GM20000 (cell line): ENCODE measurements around the gene UNC5B.
"Not testable (repeated sequence)": the region's sequence is repeated elsewhere in the genome, so short reads cannot be mapped to it uniquely, and the experiment has no call there.

Source experiments
- DNase-seq: peaks from one replicate; pipeline ENCODE4 v3.0.0; 2012; ENCODE audit warnings: low spot score
- CTCF ChIP-seq: IDR thresholded peaks from 2 replicates; pipeline ENCODE4 v1.5.1; 2012; ENCODE audit warnings: mild to moderate bottlenecking, control low read depth; ENCODE audit errors: extremely low read depth, missing control alignments

The UNC5B gene

GRCh38 chr10:71218046-71218650 is 5.8 kb downstream of the UNC5B start:
- no peak for TF ChIP-seq CTCF
- DNase-seq = no peak

- TF ChIP-seq CTCF = no peak
- no peak for DNase-seq
Measured at GRCh38 chr10:71218651-71219050, 6.3 kb downstream of the UNC5B start.

- DNase-seq = not testable (repeated sequence)
Measured at GRCh38 chr10:71219236-71219917, 7.0 kb downstream of the UNC5B start.

GRCh38 chr10:71219918-71220688 is 7.7 kb downstream of the UNC5B start:
- no peak for DNase-seq
- TF ChIP-seq CTCF = no peak

GRCh38 chr10:71220689-71221540 is 8.5 kb downstream of the UNC5B start:
- DNase-seq = no peak

GRCh38 chr10:71221586-71222202 is 9.3 kb downstream of the UNC5B start:
- TF ChIP-seq CTCF = no peak
- no peak for DNase-seq

More at GRCh38 chr10:71220689-71221540, 8.5 kb downstream of the UNC5B start:
- TF ChIP-seq CTCF = no peak

- TF ChIP-seq CTCF = no peak
- no peak for DNase-seq
Measured at GRCh38 chr10:71222601-71223346, 10.4 kb downstream of the UNC5B start.
